ENCODE data around the gene HIRIP3. TPM values are rescaled to one million over a fixed set of nuclear protein-coding genes. Genes with fewer than 3 reads are reported as not detected.
"Not testable (repeated sequence)": the region's sequence is repeated elsewhere in the genome, so short reads cannot be mapped to it uniquely, and the experiment has no call there.

The HIRIP3 gene
- polyA plus RNA-seq, 1 of the 3 experiments (the other 2 are of a cell fraction) = 18.9 TPM

GRCh38 chr16:30016555-30017276 lies 21.3 kb upstream of the HIRIP3 start:
- ChIA-PET CTCF (interaction anchor here (0.6 to 1.3 kb wide), 5 partner anchors 11 to 60 kb away, joined by 3 to 5 read pairs (median 3); partner anchors contain the start of gene TLCD3B), POLR2A (no interaction called here)
- Histone ChIP-seq H3K27me3 (ENCODE audit: insufficient read depth) (no peaks in the 10 kb centered on the region), H3F3A (replicated peaks; ENCODE audit: insufficient read depth) (no peaks in the 10 kb centered on the region), H3K9ac (no peak overlapping the region), H4K20me1 (ENCODE audit: insufficient read depth) (no peaks in the 10 kb centered on the region), H3K9me2 (no peaks in the 10 kb centered on the region), H3K9me3 (no peaks in the 10 kb centered on the region), H3K4me1 (ENCODE audit: control insufficient read depth in 1 of 2, insufficient read depth in 2 of 2, low read depth in 1 of 2, low read length in 1 of 2) (peaks cover 0 to 2% of the 10 kb centered on the region in 2 experiments; a peak in 1 of 4 replicates), H2AFZ (ENCODE audit: low read depth) (no peak overlapping the region), H3K79me2 (ENCODE audit: insufficient read depth) (no peaks in the 10 kb centered on the region), H3K36me3 (replicated peaks in 1 of 2; ENCODE audit: control insufficient read depth in 1 of 2, insufficient read depth in 2 of 2, low read length in 1 of 2) (no peaks in the 10 kb centered on the region), H3K27ac (ENCODE audit: low read depth in 2 of 2, low read length in 1 of 2) (no peak overlapping the region), H3K4me3 (ENCODE audit: low read depth in 2 of 2, low read length in 1 of 2) (no peak overlapping the region), H3K4me2 (no peak overlapping the region)
- TF ChIP-seq EZH2phosphoT487 (IDR thresholded peaks at IDR 0.05; ENCODE audit: borderline replicate concordance, low read depth) = no peak
- no peak for TF ChIP-seq CHD2 (IDR thresholded peaks at IDR 0.05; ENCODE audit: low read length, partially characterized antibody)
- no peak for TF ChIP-seq EP300 (IDR thresholded peaks at IDR 0.05; ENCODE audit: borderline replicate concordance in 1 of 2, low read depth in 1 of 2, low read length in 1 of 2)
- TF ChIP-seq JUND (IDR thresholded peaks at IDR 0.05) = no peak
- TF ChIP-seq, protein P1, sequence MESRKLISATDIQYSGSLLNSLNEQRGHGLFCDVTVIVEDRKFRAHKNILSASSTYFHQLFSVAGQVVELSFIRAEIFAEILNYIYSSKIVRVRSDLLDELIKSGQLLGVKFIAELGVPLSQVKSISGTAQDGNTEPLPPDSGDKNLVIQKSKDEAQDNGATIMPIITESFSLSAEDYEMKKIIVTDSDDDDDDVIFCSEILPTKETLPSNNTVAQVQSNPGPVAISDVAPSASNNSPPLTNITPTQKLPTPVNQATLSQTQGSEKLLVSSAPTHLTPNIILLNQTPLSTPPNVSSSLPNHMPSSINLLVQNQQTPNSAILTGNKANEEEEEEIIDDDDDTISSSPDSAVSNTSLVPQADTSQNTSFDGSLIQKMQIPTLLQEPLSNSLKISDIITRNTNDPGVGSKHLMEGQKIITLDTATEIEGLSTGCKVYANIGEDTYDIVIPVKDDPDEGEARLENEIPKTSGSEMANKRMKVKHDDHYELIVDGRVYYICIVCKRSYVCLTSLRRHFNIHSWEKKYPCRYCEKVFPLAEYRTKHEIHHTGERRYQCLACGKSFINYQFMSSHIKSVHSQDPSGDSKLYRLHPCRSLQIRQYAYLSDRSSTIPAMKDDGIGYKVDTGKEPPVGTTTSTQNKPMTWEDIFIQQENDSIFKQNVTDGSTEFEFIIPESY (IDR thresholded peaks at IDR 0.05; ENCODE audit: borderline replicate concordance, low read depth) = no peak
- 74% methylated on average over 7 of the region's 8 CpGs for WGBS (ENCODE audit: low lambda C conversion rate)
- no peak for DNase-seq

GRCh38 chr16:30015450-30015849 lies 20.0 kb upstream of the HIRIP3 start:
- H3K27ac ChIP-seq (ENCODE audit: low read depth in 2 of 2, low read length in 1 of 2); H3K4me3 ChIP-seq (ENCODE audit: low read depth in 2 of 2, low read length in 1 of 2); DNase-seq; H3K9ac ChIP-seq; H3K9me3 ChIP-seq; H3K36me3 ChIP-seq (replicated peaks in 1 of 2; ENCODE audit: control insufficient read depth in 1 of 2, insufficient read depth in 2 of 2, low read length in 1 of 2); H3K79me2 ChIP-seq (ENCODE audit: insufficient read depth); H3K27me3 ChIP-seq (ENCODE audit: insufficient read depth); H4K20me1 ChIP-seq (ENCODE audit: insufficient read depth); H3K4me1 ChIP-seq (ENCODE audit: control insufficient read depth in 1 of 2, insufficient read depth in 2 of 2, low read depth in 1 of 2, low read length in 1 of 2); POLR2A ChIA-PET; H3K4me2 ChIP-seq; H3F3A ChIP-seq (replicated peaks; ENCODE audit: insufficient read depth); H2AFZ ChIP-seq (ENCODE audit: low read depth); H3K9me2 ChIP-seq: not testable (repeated sequence)
- 86% methylated on average over 7 of the region's 7 CpGs for WGBS (ENCODE audit: low lambda C conversion rate)
- CTCF ChIA-PET = interaction anchor here (0.6 to 1.1 kb wide), 2 partner anchors 35 to 200 kb away, joined by 3 to 4 read pairs; partner anchors contain the start of gene PAGR1

DNA sequence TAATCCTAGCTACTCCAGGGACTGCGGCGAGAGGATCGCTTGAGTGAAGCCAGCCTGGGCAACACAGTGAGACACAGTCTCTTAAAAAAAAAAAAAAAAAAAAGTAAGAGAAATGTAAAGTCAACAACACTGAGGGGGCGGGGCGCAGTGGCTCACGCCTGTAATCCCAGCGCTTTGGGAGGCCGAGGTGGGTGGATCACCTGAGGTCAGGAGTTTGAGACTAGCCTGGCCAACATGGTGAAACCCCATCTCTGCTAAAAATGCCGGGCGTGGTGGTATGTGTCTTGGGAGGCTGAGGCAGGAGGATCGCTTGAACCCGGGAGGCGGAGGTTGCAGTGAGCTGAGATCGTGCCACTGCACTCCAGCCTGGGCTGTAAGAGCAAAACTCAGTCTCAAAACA lies 17.2 kb upstream of the HIRIP3 start:
- CTCF ChIA-PET; H3K9me3 ChIP-seq; H3K79me2 ChIP-seq (ENCODE audit: insufficient read depth); DNase-seq; H2AFZ ChIP-seq (ENCODE audit: low read depth); H3K4me3 ChIP-seq (ENCODE audit: low read depth in 2 of 2, low read length in 1 of 2); H3K36me3 ChIP-seq (replicated peaks in 1 of 2; ENCODE audit: control insufficient read depth in 1 of 2, insufficient read depth in 2 of 2, low read length in 1 of 2); H4K20me1 ChIP-seq (ENCODE audit: insufficient read depth); H3K27ac ChIP-seq (ENCODE audit: low read depth in 2 of 2, low read length in 1 of 2); H3K9ac ChIP-seq; H3K9me2 ChIP-seq; H3F3A ChIP-seq (replicated peaks; ENCODE audit: insufficient read depth); H3K4me1 ChIP-seq (ENCODE audit: control insufficient read depth in 1 of 2, insufficient read depth in 2 of 2, low read depth in 1 of 2, low read length in 1 of 2); H3K4me2 ChIP-seq; H3K27me3 ChIP-seq (ENCODE audit: insufficient read depth): not testable (repeated sequence)
- 93% methylated on average over 14 of the region's 14 CpGs for WGBS (ENCODE audit: low lambda C conversion rate)
- POLR2A ChIA-PET = interaction anchor here (0.7 kb wide), 1 partner anchor 9 kb away, joined by 5 read pairs; no protein-coding TSS in a partner anchor
